ENCODE data around the gene RHEB.

The RHEB gene

GRCh38 chr7:151472644-151473380 is 46.9 kb downstream of the RHEB start:
- DNase-seq = no peak

- DNase-seq = no peak
These were observed 49.0 kb downstream of the RHEB start for GRCh38 chr7:151470711-151471110.

GRCh38 chr7:151469281-151469680 is 50.4 kb downstream of the RHEB start:
- DNase-seq = no peak

GRCh38 chr7:151468217-151469018 is 51.3 kb downstream of the RHEB start:
- DNase-seq = no peak

- no peak for DNase-seq
These were observed 54.5 kb downstream of the RHEB start for GRCh38 chr7:151465169-151465568.

- no peak for DNase-seq
These were observed 57.4 kb downstream of the RHEB start for GRCh38 chr7:151462306-151462779.

- no peak for DNase-seq
These were observed 57.8 kb downstream of the RHEB start for GRCh38 chr7:151461942-151462230.

GRCh38 chr7:151461096-151461941 is 58.4 kb downstream of the RHEB start:
- DNase-seq = no peak

GRCh38 chr7:151460474-151460855 is 59.2 kb downstream of the RHEB start:
- DNase-seq = no peak

- DNase-seq = peak; percentile 86
These were observed 59.8 kb downstream of the RHEB start for GRCh38 chr7:151459726-151460473.

GRCh38 chr7:151457534-151457933 is 62.2 kb downstream of the RHEB start:
- no peak for DNase-seq

- no peak for DNase-seq
These were observed 62.9 kb downstream of the RHEB start for GRCh38 chr7:151456782-151457181.

GRCh38 chr7:151456276-151456675 is 63.4 kb downstream of the RHEB start:
- DNase-seq = no peak

GRCh38 chr7:151455690-151456089 is 64.0 kb downstream of the RHEB start:
- no peak for DNase-seq

- no peak for DNase-seq
These were observed 64.7 kb downstream of the RHEB start for GRCh38 chr7:151454932-151455530.

GRCh38 chr7:151454305-151454704 is 65.4 kb downstream of the RHEB start:
- DNase-seq = no peak

- no peak for DNase-seq
These were observed 66.3 kb downstream of the RHEB start for GRCh38 chr7:151453326-151453791.

GRCh38 chr7:151452680-151453325 is 66.9 kb downstream of the RHEB start:
- no peak for DNase-seq

- no peak for DNase-seq
These were observed 67.8 kb downstream of the RHEB start for GRCh38 chr7:151451626-151452571.

- DNase-seq = no peak
These were observed 68.5 kb downstream of the RHEB start for GRCh38 chr7:151451156-151451555.
